GM20000 (cell line): ENCODE measurements around the gene ZNF532.
"Not testable (repeated sequence)": the region's sequence is repeated elsewhere in the genome, so short reads cannot be mapped to it uniquely, and the experiment has no call there.

Experiments
- DNase-seq: peaks from one replicate; pipeline ENCODE4 v3.0.0; 2012; ENCODE audit warnings: low spot score
- TF ChIP-seq, protein P1 (sequence below): IDR thresholded peaks from 2 replicates; pipeline ENCODE4 v1.5.1; 2012; ENCODE audit warnings: mild to moderate bottlenecking, control low read depth; ENCODE audit errors: extremely low read depth, missing control alignments

The ZNF532 gene

DNA sequence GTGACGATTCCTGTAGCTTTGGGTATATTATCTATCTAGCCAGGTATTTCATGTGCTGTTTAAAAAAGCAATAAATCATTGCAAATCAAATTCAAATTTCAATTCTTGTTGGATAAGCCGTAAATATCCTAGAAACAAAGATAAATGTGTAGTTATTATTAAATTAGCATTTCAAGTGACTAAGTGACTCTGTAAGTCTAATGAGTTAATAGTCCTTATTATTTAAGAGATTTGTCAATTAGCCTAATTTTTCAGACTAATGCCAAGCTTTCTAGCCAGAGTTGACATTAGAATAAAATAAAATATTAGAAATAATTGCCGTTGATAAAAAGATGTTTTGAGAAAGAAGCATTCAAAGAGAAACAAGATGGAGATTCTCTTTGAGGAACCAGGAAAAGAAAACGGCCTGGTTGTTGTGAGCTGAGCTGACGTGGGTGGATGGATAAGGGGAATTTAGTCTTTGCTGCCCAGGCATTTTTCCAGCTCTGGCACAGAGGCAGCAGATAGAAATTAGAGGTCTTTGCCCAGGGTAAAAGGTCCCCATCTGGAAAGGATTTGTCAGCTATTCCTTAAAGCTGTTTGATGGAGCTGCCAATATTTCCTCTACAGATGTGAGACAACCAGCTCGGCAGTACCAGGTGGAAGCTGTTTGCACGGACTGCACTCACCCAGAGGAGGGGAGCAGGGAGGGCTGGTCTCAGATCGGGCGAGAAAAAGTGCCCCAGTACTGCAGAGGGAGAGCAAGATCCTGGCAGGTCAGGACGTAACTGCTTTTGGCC, 157.7 kb downstream of the ZNF532 start:
- no peak for DNase-seq
- TF ChIP-seq, protein P1, sequence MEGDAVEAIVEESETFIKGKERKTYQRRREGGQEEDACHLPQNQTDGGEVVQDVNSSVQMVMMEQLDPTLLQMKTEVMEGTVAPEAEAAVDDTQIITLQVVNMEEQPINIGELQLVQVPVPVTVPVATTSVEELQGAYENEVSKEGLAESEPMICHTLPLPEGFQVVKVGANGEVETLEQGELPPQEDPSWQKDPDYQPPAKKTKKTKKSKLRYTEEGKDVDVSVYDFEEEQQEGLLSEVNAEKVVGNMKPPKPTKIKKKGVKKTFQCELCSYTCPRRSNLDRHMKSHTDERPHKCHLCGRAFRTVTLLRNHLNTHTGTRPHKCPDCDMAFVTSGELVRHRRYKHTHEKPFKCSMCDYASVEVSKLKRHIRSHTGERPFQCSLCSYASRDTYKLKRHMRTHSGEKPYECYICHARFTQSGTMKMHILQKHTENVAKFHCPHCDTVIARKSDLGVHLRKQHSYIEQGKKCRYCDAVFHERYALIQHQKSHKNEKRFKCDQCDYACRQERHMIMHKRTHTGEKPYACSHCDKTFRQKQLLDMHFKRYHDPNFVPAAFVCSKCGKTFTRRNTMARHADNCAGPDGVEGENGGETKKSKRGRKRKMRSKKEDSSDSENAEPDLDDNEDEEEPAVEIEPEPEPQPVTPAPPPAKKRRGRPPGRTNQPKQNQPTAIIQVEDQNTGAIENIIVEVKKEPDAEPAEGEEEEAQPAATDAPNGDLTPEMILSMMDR: no peak

DNA sequence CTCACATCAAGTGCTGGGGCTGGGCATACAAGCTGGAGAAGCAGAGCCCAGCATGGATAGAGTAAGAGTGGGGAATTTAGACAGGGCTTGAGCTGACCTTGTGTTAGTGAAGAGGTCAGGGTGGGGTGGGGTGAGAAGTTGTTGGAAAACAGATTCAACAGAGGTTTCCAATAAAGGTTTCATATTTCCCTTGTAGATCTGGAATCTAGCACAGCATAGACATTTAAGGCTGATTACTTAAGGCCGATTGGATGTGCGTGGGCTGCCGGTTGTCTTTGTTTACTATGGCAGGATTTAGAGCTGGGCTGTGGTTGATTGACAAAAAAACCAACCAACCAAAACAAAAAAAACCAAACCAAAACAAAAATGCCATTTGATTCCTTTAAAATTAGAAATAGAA, 160.2 kb downstream of the ZNF532 start:
- no peak for DNase-seq
- TF ChIP-seq, protein P1: no peak

DNA sequence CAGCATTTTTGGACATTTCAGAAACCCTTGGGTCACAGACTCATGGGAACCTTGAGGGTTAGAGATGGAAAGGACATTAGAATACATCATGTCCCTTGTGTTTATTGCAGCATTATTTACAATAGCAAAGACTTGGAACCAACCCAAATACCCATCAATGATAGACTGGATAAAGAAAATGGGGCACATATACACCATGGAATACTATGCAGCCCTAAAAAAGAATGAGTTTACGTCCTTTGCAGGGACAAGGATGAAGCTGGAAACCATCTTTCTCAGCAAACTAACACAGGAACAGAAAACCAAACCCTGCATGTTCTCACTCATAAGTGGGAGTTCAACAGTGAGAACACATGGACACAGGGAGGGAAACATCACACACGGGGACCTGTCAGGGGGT, 160.9 kb downstream of the ZNF532 start:
- not testable (repeated sequence) for DNase-seq

DNA sequence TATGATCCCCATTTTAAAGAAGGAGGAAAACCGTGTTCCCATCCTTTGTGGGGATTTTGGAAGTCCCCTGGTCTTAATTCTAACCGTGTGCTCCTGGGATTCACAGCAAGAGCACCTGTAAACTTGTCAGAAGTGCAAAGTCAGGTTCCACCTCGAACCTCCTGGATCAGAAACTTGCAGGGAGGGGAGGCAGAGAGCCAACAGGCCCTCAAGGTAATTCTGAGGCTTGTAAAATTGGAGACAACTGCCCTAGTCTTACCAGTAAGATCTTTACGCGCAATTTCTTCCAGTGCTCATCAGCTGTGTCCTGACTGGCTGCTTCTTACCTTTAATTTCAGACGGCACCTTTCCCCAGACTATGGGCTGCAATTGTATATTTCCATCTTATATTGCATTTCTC, 161.7 kb downstream of the ZNF532 start:
- DNase-seq: no peak
- TF ChIP-seq, protein P1: no peak

DNA sequence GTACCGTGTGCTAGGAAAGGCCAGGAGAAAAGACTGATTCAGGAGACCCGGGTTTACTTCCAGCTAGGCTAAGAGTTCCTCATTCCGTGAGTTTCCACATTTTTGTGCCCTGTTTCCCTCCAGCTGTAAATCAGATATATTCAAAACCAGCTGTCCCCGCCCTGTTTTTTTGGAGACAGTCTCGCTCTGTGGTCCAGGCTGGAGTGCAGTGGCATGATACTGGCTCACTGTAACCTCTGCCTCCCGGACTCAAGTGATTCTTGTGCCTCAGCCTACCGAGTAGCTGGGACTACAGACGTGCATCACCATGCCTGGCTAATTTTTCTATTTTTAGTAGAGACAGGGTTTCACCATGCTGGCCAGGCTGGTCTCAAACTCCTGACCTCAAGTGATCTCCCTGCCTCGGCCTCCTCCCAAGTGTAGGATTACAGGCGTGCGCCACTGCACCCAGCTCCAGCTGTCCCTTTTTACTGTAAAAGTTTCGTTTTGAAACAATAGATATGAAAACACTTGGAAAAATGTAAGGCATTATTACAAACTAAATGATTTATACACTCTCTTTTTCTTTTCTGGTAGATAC, 162.2 kb downstream of the ZNF532 start:
- no peak for DNase-seq
- TF ChIP-seq, protein P1: no peak

DNA sequence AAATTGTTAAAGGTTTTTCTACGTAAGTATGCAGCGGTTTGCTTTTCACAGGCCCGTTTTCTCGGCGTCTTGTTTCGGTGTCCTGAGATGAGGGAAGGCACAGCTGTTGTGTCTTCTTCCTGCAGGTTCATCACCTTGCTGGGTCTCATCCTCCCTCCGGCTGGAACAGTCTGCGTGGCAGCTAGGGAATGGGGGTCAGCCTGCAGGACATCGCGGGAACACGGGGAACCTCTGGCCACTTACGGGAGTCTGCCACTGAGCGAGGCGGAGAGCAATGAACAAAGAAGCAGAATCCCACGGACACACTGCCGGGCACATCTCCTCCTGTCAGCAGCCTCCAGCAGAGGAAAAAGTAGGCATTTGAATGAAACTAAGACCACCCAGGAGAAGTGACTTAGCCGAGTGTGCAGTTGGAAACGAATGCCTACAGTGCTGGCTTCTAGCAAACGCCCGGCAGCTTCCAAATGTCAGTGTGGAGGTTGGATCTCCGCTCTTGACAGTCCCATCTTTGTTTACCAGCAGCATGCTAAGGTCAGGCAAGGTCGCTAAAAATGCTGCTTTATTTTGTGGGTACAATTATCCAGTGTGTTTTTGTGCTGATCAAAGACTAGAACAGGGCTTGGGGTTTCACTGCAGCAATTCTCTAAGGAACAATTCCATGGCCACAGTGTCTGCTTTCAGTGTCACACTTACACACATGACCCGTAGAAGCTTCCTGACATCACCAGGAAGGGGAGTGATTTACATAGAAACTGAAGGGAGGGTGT, 165.2 kb downstream of the ZNF532 start:
- no peak for DNase-seq
- TF ChIP-seq, protein P1: no peak

DNA sequence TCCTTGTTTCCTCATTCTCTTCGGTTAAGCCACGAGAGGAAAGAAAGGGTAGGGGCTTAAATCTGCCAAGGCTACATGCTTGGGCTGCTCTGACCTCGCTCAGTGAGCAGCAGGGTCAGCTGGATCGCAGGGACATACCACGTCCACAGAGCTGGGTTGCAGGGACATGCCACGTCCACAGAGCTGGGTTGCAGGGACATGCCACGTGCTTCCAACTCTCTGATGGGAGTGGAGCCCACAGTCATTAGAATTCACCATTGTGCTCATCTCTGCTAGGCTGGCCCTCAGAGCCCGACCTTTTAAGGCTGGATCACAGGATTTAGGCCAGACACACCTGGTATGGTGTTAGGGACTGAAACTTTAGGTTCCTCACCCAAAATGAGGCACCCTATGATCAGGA, 167.6 kb downstream of the ZNF532 start:
- DNase-seq: no peak
- TF ChIP-seq, protein P1: no peak
